Liver (tissue), 9 donors: ENCODE measurements around the gene ARMC9. TPM values are rescaled to one million over a fixed set of nuclear protein-coding genes. Genes with fewer than 3 reads are reported as not detected.

Experiments
- DNase-seq: peaks from one replicate; pipeline ENCODE4 v3.0.0-alpha.2; 2017; ENCODE audit warnings: low spot score
- H3K27ac ChIP-seq, 2 donors: one replicate each; pipeline ENCODE4 v1.7.0; 2013; ENCODE audit warnings: inconsistent platforms in 2 of 2, low read length in 2 of 2, control low read depth in 1 of 2, low read depth in 1 of 2, mild to moderate bottlenecking in 1 of 2
- H3K27me3 ChIP-seq, 4 donors: one replicate each; pipeline versions ENCODE4 v1.6.1 to v1.7.0; 2013; ENCODE audit warnings: low read length in 3 of 4, inconsistent platforms in 1 of 4, mild to moderate bottlenecking in 1 of 4, moderate library complexity in 1 of 4; ENCODE audit not compliant: control insufficient read depth in 4 of 4, insufficient read depth in 4 of 4
- H3K36me3 ChIP-seq, 4 donors: one replicate each; pipeline versions ENCODE4 v1.6.1 to v1.7.0; 2013; ENCODE audit warnings: low read length in 3 of 4, mild to moderate bottlenecking in 3 of 4, low read depth in 1 of 4, moderate library complexity in 1 of 4; ENCODE audit not compliant: control insufficient read depth in 4 of 4, insufficient read depth in 3 of 4
- H3K4me1 ChIP-seq, 4 donors: one replicate each; pipeline versions ENCODE4 v1.6.1 to v1.7.0; 2013; ENCODE audit warnings: low read length in 3 of 4, mild to moderate bottlenecking in 3 of 4, moderate library complexity in 1 of 4; ENCODE audit not compliant: control insufficient read depth in 4 of 4, insufficient read depth in 4 of 4
- H3K4me3 ChIP-seq, 3 donors: one replicate each; pipeline versions ENCODE4 v1.6.1 to v1.7.0; 2013; ENCODE audit warnings: low read length in 3 of 3, control low read depth in 1 of 3, low read depth in 1 of 3, mild to moderate bottlenecking in 1 of 3
- H3K9ac ChIP-seq, 2 donors: one replicate each; pipeline ENCODE4 v1.7.0; 2013; ENCODE audit warnings: low read length in 2 of 2, mild to moderate bottlenecking in 2 of 2, moderate library complexity in 2 of 2, control low read depth in 1 of 2, low read depth in 1 of 2
- H3K9me3 ChIP-seq, 4 donors: one replicate each; pipeline versions ENCODE4 v1.6.1 to v1.7.0; 2013; ENCODE audit warnings: low read length in 3 of 4; ENCODE audit not compliant: control insufficient read depth in 4 of 4
- EGR1 ChIP-seq, 2 donors: IDR thresholded peaks; 2 replicates each; pipeline ENCODE4 v1.6.1; 2016 to 2018; ENCODE audit warnings: antibody characterized with exemption in 2 of 2, low read depth in 2 of 2
- FOXA1 ChIP-seq: IDR thresholded peaks from 2 replicates; pipeline ENCODE4 v1.6.1; 2016; ENCODE audit warnings: antibody characterized with exemption
- FOXA2 ChIP-seq: IDR thresholded peaks from 2 replicates; pipeline ENCODE4 v1.6.1; 2016; ENCODE audit warnings: antibody characterized with exemption
- GABPA ChIP-seq, 2 donors: IDR thresholded peaks in 1 of 2; conservative IDR thresholded peaks in 1 of 2; 2 replicates each; pipeline ENCODE4 v1.6.1; 2016; ENCODE audit warnings: antibody characterized with exemption in 2 of 2, mild to moderate bottlenecking in 1 of 2, moderate library complexity in 1 of 2
- HNF4A ChIP-seq, 2 donors: conservative IDR thresholded peaks; 2 replicates each; pipeline ENCODE4 v1.6.1; 2016; ENCODE audit warnings: antibody characterized with exemption in 2 of 2, mild to moderate bottlenecking in 2 of 2
- HNF4G ChIP-seq: IDR thresholded peaks from 2 replicates; pipeline ENCODE4 v1.6.1; 2016; ENCODE audit warnings: antibody characterized with exemption
- JUND ChIP-seq, 2 donors: IDR thresholded peaks; 2 replicates each; pipeline ENCODE4 v1.6.1; 2016; ENCODE audit warnings: antibody characterized with exemption in 2 of 2
- NR2F2 ChIP-seq: IDR thresholded peaks from 2 replicates; pipeline ENCODE4 v1.6.1; 2016; ENCODE audit warnings: antibody characterized with exemption
- RAD21 ChIP-seq, 2 donors: IDR thresholded peaks; 2 replicates each; pipeline ENCODE4 v1.6.1; 2016; ENCODE audit warnings: antibody characterized with exemption in 2 of 2, mild to moderate bottlenecking in 2 of 2
- RXRA ChIP-seq, 2 donors: IDR thresholded peaks; 2 replicates each; pipeline ENCODE4 v1.6.1; 2017 to 2018; ENCODE audit warnings: antibody characterized with exemption in 2 of 2, mild to moderate bottlenecking in 1 of 2
- SP1 ChIP-seq: IDR thresholded peaks from 2 replicates; pipeline ENCODE4 v1.6.1; 2018; ENCODE audit warnings: antibody characterized with exemption, mild to moderate bottlenecking
- TAF1 ChIP-seq: conservative IDR thresholded peaks from 2 replicates; pipeline ENCODE4 v1.6.1; 2016; ENCODE audit warnings: antibody characterized with exemption, mild to moderate bottlenecking
- WGBS: extraction: QIAGEN DNeasy Blood & Tissue Kit; methylation state at CpG from one replicate; pipeline ENCODE4 v1.1.7; 2013; 5-methylcytosine and 5-hydroxymethylcytosine counted together
- polyA plus RNA-seq, 2 donors: library from polyadenylated mRNA; stranded (reverse) in 1 of 2; unstranded in 1 of 2; fragments of 200-250 nt in 1 of 2; fragments of >200 nt in 1 of 2; fragmentation: Nextera tagmentation in 1 of 2; extraction: Ambion mirVana in 1 of 2; gene quantifications; one replicate each; pipeline versions ENCODE4 v1.2.1 to v1.2.3, GENCODE V29; 2013 to 2015
- total RNA-seq, 2 donors: library from RNA; depleted of rRNA; stranded (reverse); fragments of >200 nt; gene quantifications; one replicate each; pipeline ENCODE4 v1.2.3, GENCODE V29; 2014
- TF ChIP-seq, protein P1 (sequence below): fragments of 150-350 bp; IDR thresholded peaks from 2 replicates; pipeline ENCODE4 v1.5.1; 2017; ENCODE audit warnings: improper control_type of control experiment, low read depth, low read length; ENCODE audit not compliant: missing input control
- TF ChIP-seq, protein P2 (sequence below): IDR thresholded peaks from 2 replicates; pipeline ENCODE4 v1.6.1; 2016; ENCODE audit warnings: antibody characterized with exemption
- TF ChIP-seq, protein P3 (sequence below): IDR thresholded peaks from 2 replicates; pipeline ENCODE4 v1.6.1; 2016; ENCODE audit warnings: antibody characterized with exemption, mild to moderate bottlenecking
- TF ChIP-seq, protein P4 (sequence below): IDR thresholded peaks from 2 replicates; pipeline ENCODE4 v1.6.1; 2016; ENCODE audit warnings: antibody characterized with exemption
- donor health status: healthy.
- donor health status: healthy.
- donor health status: healthy.
- donor health status: healthy.
- donor health status: healthy.

The ARMC9 gene
- total and polyA plus RNA-seq, 4 donors, result 1.1 to 2.3 (median 1.8) TPM

DNA sequence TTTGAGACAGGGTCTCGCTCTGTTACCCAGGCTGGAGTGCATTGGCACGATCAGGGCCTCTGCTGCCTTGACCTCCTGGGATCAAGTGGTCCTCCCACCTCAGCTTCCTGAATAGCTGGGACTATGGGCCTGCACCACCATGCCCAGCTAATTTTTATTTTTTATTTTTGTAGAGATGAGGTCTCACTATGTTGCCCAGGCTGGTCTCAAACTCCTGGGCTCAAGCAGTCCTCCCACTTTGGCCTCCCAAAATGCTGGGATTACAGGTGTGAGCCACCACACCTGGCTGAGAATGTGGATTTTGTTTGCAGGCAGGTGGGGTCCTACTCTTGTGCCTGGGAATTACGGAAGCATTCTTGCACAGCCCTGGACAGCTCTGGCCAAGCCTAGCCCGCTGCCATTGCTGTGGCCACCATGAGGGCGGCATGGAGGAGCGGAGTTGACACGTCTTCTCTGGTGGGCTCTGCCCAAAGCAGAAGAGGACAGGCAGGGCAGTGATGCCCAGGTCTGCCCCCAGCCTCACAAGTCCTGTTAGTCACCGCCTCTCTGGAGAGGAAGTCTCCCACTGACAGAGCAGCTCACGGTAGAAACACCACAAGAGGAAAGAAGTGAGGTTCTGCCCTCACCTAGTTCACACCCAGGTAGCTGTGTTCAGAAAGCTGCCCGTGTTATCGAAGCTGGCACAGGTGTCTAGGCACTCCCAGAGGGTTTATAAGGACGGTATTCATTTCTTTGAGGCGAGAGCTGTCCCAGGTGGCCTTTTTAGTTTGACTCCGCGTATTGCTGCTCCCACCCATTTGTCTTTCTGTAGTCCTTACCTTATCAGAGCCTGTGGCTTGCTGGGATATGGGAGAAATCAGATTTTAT lies 46.2 kb downstream of the ARMC9 start:
- TF ChIP-seq RXRA (IDR thresholded peaks at IDR 0.05), result no peak
- TF ChIP-seq SP1, result no peak
- TF ChIP-seq EGR1 (IDR thresholded peaks at IDR 0.05; ENCODE audit: low read depth in 2 of 2), result no peak
- TF ChIP-seq GABPA (IDR thresholded peaks at IDR 0.05 in 1 of 2, conservative IDR thresholded peaks at IDR 0.05 in 1 of 2), result no peak
- no peak for TF ChIP-seq HNF4A (conservative IDR thresholded peaks at IDR 0.05)
- no peak for TF ChIP-seq JUND (IDR thresholded peaks at IDR 0.05)
- no peak for TF ChIP-seq HNF4G
- TF ChIP-seq, protein P1, sequence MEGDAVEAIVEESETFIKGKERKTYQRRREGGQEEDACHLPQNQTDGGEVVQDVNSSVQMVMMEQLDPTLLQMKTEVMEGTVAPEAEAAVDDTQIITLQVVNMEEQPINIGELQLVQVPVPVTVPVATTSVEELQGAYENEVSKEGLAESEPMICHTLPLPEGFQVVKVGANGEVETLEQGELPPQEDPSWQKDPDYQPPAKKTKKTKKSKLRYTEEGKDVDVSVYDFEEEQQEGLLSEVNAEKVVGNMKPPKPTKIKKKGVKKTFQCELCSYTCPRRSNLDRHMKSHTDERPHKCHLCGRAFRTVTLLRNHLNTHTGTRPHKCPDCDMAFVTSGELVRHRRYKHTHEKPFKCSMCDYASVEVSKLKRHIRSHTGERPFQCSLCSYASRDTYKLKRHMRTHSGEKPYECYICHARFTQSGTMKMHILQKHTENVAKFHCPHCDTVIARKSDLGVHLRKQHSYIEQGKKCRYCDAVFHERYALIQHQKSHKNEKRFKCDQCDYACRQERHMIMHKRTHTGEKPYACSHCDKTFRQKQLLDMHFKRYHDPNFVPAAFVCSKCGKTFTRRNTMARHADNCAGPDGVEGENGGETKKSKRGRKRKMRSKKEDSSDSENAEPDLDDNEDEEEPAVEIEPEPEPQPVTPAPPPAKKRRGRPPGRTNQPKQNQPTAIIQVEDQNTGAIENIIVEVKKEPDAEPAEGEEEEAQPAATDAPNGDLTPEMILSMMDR, result no peak
- TF ChIP-seq, protein P2, sequence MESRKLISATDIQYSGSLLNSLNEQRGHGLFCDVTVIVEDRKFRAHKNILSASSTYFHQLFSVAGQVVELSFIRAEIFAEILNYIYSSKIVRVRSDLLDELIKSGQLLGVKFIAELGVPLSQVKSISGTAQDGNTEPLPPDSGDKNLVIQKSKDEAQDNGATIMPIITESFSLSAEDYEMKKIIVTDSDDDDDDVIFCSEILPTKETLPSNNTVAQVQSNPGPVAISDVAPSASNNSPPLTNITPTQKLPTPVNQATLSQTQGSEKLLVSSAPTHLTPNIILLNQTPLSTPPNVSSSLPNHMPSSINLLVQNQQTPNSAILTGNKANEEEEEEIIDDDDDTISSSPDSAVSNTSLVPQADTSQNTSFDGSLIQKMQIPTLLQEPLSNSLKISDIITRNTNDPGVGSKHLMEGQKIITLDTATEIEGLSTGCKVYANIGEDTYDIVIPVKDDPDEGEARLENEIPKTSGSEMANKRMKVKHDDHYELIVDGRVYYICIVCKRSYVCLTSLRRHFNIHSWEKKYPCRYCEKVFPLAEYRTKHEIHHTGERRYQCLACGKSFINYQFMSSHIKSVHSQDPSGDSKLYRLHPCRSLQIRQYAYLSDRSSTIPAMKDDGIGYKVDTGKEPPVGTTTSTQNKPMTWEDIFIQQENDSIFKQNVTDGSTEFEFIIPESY, result no peak
- no peaks in the 10 kb centered on the region for H3K36me3 ChIP-seq
- H3K9me3 ChIP-seq, result no peaks in the 10 kb centered on the region
- 85% methylated on average over 15 of the region's 15 CpGs for WGBS
- H3K9ac ChIP-seq, result no peak overlapping the region
- no peak for DNase-seq
- H3K27me3 ChIP-seq, result no peaks in the 10 kb centered on the region
- no peak overlapping the region for H3K4me3 ChIP-seq
- H3K27ac ChIP-seq, result no peak overlapping the region
- no peaks in the 10 kb centered on the region for H3K4me1 ChIP-seq

DNA sequence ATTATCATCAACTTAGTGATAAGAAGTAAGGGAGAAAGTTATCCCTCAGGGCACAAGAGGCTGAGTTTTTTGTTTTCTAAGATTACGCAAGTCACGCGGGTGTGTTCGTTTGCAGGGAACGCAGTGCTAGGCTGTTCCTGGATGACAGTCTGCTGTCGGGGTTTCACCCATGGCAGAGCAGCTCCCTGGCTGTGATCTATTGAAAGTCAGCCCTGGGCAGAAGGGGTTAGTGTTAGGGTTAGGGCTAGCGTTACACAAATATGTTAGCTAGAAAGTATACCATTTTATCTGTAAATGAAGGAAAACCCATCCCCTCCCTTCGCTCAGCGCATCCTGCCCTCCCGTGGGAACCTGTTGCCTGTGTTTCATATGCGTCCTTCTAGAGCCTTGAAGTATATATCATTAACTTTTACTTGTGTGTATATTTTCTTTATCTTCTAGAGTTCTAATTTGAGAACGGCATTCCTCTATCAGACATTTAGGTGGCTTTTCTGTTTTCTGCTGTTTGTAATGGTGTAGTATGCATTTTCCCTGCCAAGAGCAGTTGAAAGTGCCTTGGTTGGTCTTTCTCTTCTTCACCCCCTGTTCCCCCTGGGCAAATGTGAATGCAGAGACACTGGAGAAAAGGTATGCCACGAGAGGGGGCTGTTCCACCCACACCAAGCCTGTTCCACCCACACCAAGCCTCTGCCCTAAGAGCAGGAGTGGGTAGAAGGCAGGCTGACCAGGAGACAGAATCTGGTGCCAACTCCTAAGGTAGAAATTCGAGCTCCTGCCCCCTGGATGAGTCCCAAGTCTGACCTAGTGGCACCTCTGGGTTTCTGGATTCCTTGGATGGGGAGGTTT lies 47.0 kb downstream of the ARMC9 start:
- WGBS, result 58% methylated on average over 14 of the region's 14 CpGs
- TF ChIP-seq, protein P1, result no peak
- TF ChIP-seq FOXA1 (no peak), HNF4G (no peak), JUND (IDR thresholded peaks at IDR 0.05) (no peak), HNF4A (conservative IDR thresholded peaks at IDR 0.05) (no peak), RAD21 (IDR thresholded peaks at IDR 0.05) (no peak), TAF1 (no peak), GABPA (IDR thresholded peaks at IDR 0.05 in 1 of 2, conservative IDR thresholded peaks at IDR 0.05 in 1 of 2) (no peak), FOXA2 (no peak), SP1 (no peak), RXRA (IDR thresholded peaks at IDR 0.05) (no peak), EGR1 (IDR thresholded peaks at IDR 0.05; ENCODE audit: low read depth in 2 of 2) (no peak), NR2F2 (no peak)
- TF ChIP-seq, protein P2, result no peak
- TF ChIP-seq, protein P3, sequence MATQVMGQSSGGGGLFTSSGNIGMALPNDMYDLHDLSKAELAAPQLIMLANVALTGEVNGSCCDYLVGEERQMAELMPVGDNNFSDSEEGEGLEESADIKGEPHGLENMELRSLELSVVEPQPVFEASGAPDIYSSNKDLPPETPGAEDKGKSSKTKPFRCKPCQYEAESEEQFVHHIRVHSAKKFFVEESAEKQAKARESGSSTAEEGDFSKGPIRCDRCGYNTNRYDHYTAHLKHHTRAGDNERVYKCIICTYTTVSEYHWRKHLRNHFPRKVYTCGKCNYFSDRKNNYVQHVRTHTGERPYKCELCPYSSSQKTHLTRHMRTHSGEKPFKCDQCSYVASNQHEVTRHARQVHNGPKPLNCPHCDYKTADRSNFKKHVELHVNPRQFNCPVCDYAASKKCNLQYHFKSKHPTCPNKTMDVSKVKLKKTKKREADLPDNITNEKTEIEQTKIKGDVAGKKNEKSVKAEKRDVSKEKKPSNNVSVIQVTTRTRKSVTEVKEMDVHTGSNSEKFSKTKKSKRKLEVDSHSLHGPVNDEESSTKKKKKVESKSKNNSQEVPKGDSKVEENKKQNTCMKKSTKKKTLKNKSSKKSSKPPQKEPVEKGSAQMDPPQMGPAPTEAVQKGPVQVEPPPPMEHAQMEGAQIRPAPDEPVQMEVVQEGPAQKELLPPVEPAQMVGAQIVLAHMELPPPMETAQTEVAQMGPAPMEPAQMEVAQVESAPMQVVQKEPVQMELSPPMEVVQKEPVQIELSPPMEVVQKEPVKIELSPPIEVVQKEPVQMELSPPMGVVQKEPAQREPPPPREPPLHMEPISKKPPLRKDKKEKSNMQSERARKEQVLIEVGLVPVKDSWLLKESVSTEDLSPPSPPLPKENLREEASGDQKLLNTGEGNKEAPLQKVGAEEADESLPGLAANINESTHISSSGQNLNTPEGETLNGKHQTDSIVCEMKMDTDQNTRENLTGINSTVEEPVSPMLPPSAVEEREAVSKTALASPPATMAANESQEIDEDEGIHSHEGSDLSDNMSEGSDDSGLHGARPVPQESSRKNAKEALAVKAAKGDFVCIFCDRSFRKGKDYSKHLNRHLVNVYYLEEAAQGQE, result no peak
- TF ChIP-seq, protein P4, sequence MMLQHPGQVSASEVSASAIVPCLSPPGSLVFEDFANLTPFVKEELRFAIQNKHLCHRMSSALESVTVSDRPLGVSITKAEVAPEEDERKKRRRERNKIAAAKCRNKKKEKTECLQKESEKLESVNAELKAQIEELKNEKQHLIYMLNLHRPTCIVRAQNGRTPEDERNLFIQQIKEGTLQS, result no peak

More for the DNA sequence above, 47.0 kb downstream of the ARMC9 start:
- H3K9me3 ChIP-seq, result no peaks in the 10 kb centered on the region
- H3K27ac ChIP-seq, result no peak overlapping the region
- DNase-seq, result no peak
- H3K27me3 ChIP-seq, result no peaks in the 10 kb centered on the region
- H3K9ac ChIP-seq, result no peak overlapping the region
- H3K36me3 ChIP-seq, result no peaks in the 10 kb centered on the region
- H3K4me3 ChIP-seq, result no peak overlapping the region
- no peaks in the 10 kb centered on the region for H3K4me1 ChIP-seq
